HFF-Myc (cell line): Measurements from ENCODE around the gene C1GALT1C1L.
"Not testable (repeated sequence)": the region's sequence is repeated elsewhere in the genome, so short reads cannot be mapped to it uniquely, and the experiment has no call there.

Experiments used
- DNase-seq: peaks from one replicate; pipeline ENCODE4 v3.0.0-alpha.2; 2011; ENCODE audit warnings: low read depth; ENCODE audit errors: extremely low read depth
- H3K4me3 ChIP-seq: replicated peaks from 2 replicates; pipeline ENCODE4 v1.5.1; 2011; ENCODE audit warnings: low read depth, mild to moderate bottlenecking, control low read depth, low read length
- TF ChIP-seq, protein P1 (sequence below): IDR thresholded peaks from 2 replicates; pipeline ENCODE4 v1.5.1; 2012; ENCODE audit warnings: mild to moderate bottlenecking, low read depth, low read length, control low read depth; ENCODE audit errors: missing control alignments

The C1GALT1C1L gene

DNA sequence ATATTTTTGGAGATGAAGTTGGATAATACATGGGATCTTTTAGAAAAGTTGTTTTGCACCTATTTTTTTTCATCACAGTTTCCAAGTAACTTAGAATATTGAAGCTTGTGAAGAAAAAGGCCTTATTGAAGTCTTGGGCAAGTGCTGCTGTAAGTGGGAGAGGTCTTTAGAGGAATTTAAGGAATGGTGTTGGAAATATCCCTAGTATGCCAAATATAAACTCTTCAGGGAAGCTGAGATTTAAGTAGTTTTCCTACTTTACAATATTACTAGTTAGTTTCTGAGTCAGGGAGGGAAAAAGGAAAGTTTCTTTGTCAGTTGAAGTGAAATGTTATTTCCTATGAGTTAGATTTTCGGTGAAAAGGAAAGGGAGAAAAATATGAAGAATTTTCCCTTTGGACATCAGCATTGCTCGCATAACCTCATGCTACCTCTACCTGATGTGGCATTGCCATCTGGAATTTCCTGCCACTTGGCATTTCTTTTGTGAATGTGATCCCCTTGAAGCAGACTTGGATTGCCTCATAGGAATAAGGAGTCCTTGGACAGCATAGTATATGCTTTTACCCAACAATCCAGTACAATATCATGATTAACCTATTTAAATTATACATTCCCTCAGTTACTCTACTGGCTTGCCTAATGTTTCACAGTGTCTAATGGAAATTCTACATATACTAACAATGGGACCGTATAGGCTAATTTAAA is 27.1 kb downstream of the C1GALT1C1L start:
- no peak for DNase-seq
- no peak overlapping the region for H3K4me3 ChIP-seq
- TF ChIP-seq, protein P1, sequence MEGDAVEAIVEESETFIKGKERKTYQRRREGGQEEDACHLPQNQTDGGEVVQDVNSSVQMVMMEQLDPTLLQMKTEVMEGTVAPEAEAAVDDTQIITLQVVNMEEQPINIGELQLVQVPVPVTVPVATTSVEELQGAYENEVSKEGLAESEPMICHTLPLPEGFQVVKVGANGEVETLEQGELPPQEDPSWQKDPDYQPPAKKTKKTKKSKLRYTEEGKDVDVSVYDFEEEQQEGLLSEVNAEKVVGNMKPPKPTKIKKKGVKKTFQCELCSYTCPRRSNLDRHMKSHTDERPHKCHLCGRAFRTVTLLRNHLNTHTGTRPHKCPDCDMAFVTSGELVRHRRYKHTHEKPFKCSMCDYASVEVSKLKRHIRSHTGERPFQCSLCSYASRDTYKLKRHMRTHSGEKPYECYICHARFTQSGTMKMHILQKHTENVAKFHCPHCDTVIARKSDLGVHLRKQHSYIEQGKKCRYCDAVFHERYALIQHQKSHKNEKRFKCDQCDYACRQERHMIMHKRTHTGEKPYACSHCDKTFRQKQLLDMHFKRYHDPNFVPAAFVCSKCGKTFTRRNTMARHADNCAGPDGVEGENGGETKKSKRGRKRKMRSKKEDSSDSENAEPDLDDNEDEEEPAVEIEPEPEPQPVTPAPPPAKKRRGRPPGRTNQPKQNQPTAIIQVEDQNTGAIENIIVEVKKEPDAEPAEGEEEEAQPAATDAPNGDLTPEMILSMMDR, result no peak

DNA sequence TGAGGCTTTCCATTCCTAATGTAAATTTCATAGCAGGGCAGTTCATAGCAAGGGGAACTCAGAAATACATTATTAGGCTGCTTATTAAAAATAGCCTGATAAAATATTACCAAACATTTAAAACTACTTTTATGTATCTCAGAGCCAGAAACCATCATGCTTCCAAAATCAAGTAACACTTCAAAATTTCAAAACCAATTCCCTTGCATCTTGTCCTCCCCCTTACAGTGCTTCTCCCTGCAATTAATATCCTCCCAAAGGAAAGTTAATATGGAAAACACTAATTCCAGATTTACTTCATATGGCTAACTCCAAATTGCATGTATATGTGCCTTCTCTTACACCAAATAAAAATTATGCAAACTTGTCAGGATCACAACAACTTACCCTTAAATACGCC is 32.5 kb downstream of the C1GALT1C1L start:
- no peak overlapping the region for H3K4me3 ChIP-seq
- no peak for DNase-seq
- TF ChIP-seq, protein P1, result no peak

DNA sequence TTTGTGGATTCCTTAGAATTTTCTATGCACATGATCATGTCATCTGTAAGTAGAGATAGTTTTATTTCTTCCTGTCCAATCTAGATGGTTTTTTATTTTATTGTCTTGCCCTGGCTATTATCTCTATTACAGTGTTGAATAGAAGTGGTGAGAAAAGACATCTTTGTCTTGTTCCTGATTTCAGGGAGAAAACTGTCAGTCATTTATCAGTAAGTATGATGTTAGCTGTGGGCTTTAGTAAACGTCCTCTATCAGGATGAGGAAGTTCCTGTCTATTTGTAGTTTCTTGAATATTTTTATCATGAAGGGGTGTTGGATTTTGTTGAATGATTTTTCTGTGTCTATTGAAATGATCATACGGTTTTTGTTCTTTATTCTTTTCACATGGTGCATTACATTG is 33.9 kb downstream of the C1GALT1C1L start:
- no peak for DNase-seq
- H3K4me3 ChIP-seq, result no peak overlapping the region
- TF ChIP-seq, protein P1, result no peak

DNA sequence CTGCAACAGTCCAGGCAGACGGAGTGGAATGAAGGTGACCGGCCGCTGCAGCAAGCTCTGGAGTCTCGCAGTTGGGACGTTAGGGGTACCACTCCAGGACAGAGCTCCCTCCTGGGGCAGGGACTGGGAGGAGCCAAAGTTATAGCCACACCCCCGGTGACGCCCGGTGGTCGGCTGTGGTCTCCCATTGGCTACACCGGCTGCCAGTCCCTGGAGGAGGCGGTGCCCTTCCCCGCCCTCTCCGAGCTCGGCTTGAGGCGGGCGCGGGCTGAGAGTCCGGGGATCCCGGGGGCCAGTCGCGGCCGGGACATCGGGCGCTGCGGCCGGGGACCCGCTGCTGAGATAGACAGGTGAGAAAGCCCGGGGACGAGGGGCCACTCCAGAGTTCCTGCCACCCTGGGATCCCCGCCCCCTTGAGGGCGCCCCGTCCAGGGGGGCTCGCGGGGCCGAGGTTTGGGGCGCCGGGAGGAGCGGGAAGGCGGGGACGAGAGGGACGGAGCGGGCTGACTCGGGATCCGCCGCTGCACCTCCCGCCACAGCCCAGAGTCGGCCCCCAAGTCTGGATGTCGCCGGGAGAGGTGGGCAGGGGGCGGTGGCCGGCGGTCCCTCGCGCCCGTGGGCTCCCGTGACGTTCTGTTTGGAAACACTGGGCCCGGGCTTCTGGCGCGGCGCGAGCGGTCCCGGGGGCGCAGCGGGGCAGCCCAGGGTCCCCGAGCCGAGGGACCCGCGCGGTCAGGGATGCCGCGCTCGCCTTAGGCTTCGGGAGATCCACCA is 39.0 kb downstream of the C1GALT1C1L start, which contains the start of gene PLEKHH2:
TSS of gene PLEKHH2 (plus strand) at position 231 of the 774 bp plus-strand sequence. CDS start 7,414 bp downstream, outside the sequence.
- TF ChIP-seq, protein P1, result no peak
- peak; percentile 59 for DNase-seq
- peak within 1 kb of the TSS; percentile 73 for H3K4me3 ChIP-seq

DNA sequence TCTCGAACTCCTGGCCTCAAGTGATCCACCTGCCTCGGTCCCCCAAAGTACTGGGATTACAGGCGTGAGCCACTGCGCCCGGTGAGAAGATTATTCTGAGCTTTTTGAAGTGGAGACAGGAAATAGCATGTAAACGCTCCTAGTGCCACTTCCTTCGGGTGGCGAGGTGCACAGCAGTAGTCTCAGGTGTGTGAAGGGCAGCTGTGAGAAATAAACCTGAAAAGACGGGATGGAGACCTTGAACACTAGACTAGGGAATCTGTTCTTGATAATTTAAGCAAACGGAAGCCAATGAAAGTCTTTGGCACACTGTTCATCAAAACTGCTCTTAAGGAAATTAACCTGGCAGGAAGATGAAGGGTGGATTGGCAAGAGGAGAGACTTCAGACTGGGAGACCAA is 39.6 kb downstream of the C1GALT1C1L start:
- TF ChIP-seq, protein P1, result no peak
- DNase-seq, result no peak
- peak overlapping the region; percentile 73 for H3K4me3 ChIP-seq

DNA sequence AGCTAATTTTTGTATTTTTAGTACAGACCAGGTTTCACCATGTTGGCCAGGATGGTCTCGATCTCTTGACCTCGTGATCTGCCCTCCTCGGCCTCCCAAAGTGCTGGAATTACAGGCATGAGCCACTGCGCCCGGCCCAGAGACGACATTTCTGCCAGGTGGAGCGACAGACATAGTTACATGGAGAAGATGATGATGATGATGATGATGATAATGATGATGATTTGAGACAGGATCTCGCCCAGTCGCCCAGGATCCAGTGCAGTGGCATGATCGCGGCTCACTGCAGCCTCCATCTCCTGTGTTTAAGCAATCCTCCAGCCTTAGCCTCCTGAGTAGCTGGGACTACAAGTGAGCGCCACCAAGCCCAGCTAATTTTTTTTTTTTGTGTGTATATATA is 40.1 kb downstream of the C1GALT1C1L start:
- H3K4me3 ChIP-seq, DNase-seq: not testable (repeated sequence)

DNA sequence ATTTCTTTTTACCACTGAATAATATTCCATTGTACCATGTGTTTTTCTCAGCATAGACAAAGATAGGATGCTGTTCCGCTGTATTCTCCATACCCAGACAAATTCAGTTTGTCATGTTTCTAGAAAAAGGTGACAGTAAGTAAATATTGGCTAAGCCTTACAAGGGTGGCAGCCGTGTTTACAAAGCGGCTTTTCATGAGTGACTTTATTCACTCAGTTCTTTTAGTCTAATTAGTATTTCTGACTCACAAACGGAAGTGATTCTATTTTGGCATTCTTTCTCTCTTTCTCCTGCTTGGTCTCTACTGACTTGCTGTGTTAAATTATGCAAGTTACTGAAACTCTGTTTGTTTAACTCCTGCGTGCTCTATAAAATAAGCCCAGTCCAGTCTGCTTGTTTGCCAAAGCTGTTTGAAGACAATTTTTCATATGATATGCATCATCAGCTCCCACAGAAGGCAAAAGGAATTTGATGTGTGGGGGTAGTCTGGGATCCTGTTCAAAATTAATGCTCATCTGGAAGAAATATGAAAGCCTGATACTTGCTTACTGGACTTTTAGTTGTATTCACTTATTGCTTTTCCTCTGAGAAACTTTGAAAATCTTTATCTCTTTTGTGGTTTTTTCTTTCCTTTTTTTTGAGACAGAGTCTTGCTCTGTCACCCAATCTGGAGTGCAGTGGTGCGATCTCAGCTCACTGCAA is 41.5 kb downstream of the C1GALT1C1L start:
- peak; percentile 82 for DNase-seq
- TF ChIP-seq, protein P1, result no peak
- H3K4me3 ChIP-seq, result no peak overlapping the region
